Measurements from ENCODE around the gene ANKRD31. TPM values are rescaled to one million over a fixed set of nuclear protein-coding genes. Genes with fewer than 3 reads are reported as not detected.
A peak's percentile ranks its signal among the peaks of the same experiment; 100 is the strongest.

ANKRD31 gene
- total RNA-seq, 2 donors from 2014 or later: 0.41 to 3.7 TPM

- Histone ChIP-seq H3K36me3 (no peaks in the 10 kb centered on the region), H3K27ac (peak overlapping the region; percentile 86), H3K27me3 (replicated peaks; ENCODE audit: insufficient read depth) (no peaks in the 10 kb centered on the region), H3K4me1 (replicated peaks) (peaks cover 3% of the 10 kb centered on the region), H3K9me3 (no peaks in the 10 kb centered on the region), H3K4me3 (peak overlapping the region; percentile 76 to 82)
- DNase-seq (ENCODE audit: low spot score): no peak
- WGBS: 0% methylated on average over 7 of the region's 40 CpGs
- intact Hi-C loops (cut with DNase I): loop anchor here (2.0 to 5.0 kb wide), 2 partner anchors 184 to 459 kb away; partner anchors contain the start of genes ANKRD31, CERT1 and POLK
- TF ChIP-seq, protein P1, sequence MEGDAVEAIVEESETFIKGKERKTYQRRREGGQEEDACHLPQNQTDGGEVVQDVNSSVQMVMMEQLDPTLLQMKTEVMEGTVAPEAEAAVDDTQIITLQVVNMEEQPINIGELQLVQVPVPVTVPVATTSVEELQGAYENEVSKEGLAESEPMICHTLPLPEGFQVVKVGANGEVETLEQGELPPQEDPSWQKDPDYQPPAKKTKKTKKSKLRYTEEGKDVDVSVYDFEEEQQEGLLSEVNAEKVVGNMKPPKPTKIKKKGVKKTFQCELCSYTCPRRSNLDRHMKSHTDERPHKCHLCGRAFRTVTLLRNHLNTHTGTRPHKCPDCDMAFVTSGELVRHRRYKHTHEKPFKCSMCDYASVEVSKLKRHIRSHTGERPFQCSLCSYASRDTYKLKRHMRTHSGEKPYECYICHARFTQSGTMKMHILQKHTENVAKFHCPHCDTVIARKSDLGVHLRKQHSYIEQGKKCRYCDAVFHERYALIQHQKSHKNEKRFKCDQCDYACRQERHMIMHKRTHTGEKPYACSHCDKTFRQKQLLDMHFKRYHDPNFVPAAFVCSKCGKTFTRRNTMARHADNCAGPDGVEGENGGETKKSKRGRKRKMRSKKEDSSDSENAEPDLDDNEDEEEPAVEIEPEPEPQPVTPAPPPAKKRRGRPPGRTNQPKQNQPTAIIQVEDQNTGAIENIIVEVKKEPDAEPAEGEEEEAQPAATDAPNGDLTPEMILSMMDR (IDR thresholded peaks at IDR 0.05): no peak
- TF ChIP-seq POLR2AphosphoS5 (IDR thresholded peaks at IDR 0.05) (no peak), POLR2A (IDR thresholded peaks at IDR 0.05) (no peak)
These were observed 183.7 kb downstream of the ANKRD31 start for GRCh38 chr5:75053054-75053303.

- TF ChIP-seq, protein P1 (IDR thresholded peaks at IDR 0.05): no peak
- no peak for TF ChIP-seq POLR2AphosphoS5 (IDR thresholded peaks at IDR 0.05)
- TF ChIP-seq POLR2A (IDR thresholded peaks at IDR 0.05): no peak
- under 1% methylated on average over 57 of the region's 74 CpGs for WGBS
- peaks cover 3% of the 10 kb centered on the region for H3K4me1 ChIP-seq (replicated peaks)
- peak within 1 kb of the TSS; percentile 76 to 82 for H3K4me3 ChIP-seq
- peak; percentile 17 for DNase-seq (ENCODE audit: low spot score)
- H3K36me3 ChIP-seq: no peaks in the 10 kb centered on the region
- H3K27ac ChIP-seq: peak within 1 kb of the TSS; percentile 86
- H3K27me3 ChIP-seq (replicated peaks; ENCODE audit: insufficient read depth): no peaks in the 10 kb centered on the region
- H3K9me3 ChIP-seq: no peaks in the 10 kb centered on the region
- intact Hi-C loops (cut with DNase I): loop anchor here (2.0 to 5.0 kb wide), 2 partner anchors 184 to 460 kb away; partner anchors contain the start of genes ANKRD31, CERT1 and POLK
These were observed 184.3 kb downstream of the ANKRD31 start, which contains the start of gene GCNT4 for GRCh38 chr5:75052192-75053053. TSS of gene GCNT4 (minus strand) at chr5:75052558. CDS start at chr5:75030037, 22,521 bp downstream.

GRCh38 chr5:75051217-75051751 is 185.4 kb downstream of the ANKRD31 start:
- intact Hi-C loops (cut with DNase I): loop anchor here (5.0 kb wide), 1 partner anchor 461 kb away; the partner anchor contains the start of genes CERT1 and POLK
- H3K4me1 ChIP-seq (replicated peaks): peaks cover 3% of the 10 kb centered on the region
- H3K36me3 ChIP-seq: no peaks in the 10 kb centered on the region
- H3K9me3 ChIP-seq: no peaks in the 10 kb centered on the region
- no peak for TF ChIP-seq POLR2A (IDR thresholded peaks at IDR 0.05)
- TF ChIP-seq, protein P1 (IDR thresholded peaks at IDR 0.05): no peak
- no peak for TF ChIP-seq POLR2AphosphoS5 (IDR thresholded peaks at IDR 0.05)
- DNase-seq (ENCODE audit: low spot score): no peak
- no peak overlapping the region for H3K27ac ChIP-seq
- 73% methylated on average over 7 of the region's 7 CpGs for WGBS
- no peaks in the 10 kb centered on the region for H3K27me3 ChIP-seq (replicated peaks; ENCODE audit: insufficient read depth)
- peak overlapping the region in 1 of 2 donors; percentile 76 for H3K4me3 ChIP-seq

DNA sequence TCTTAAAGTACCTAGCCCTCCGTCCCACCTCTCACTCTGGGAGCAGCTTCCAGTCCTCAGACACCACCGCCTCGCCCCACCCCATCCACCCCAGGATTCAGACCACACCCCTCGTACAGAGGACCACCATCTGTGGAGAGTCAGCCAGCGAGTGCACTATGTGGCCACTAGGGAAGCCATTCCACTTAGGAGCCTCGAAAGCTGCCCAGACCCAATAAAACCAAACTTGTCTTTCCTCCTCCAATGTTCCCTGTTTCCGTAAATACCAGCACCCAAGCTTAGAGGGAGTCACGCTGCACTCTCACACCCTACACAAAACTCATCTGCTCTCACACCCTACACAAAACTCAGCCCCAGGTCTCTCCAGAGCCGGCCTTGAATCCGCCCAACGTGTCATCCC is 186.3 kb downstream of the ANKRD31 start:
- TF ChIP-seq POLR2AphosphoS5 (IDR thresholded peaks at IDR 0.05): no peak
- Histone ChIP-seq H3K27ac (no peak overlapping the region), H3K36me3 (no peaks in the 10 kb centered on the region), H3K4me3 (no peak overlapping the region), H3K4me1 (replicated peaks) (peaks cover 3% of the 10 kb centered on the region), H3K27me3 (replicated peaks; ENCODE audit: insufficient read depth) (no peaks in the 10 kb centered on the region), H3K9me3 (no peaks in the 10 kb centered on the region)
- WGBS: 80% methylated on average over 11 of the region's 11 CpGs
- DNase-seq (ENCODE audit: low spot score): no peak
- intact Hi-C loops (cut with DNase I): loop anchor here (5.0 kb wide), 1 partner anchor 462 kb away; the partner anchor contains the start of genes CERT1 and POLK

Measured in prostate gland (tissue), 2 donors.